EL (cell line): ENCODE data around the gene TNNI2.

ENCODE experiments used
- DNase-seq: peaks from one replicate; pipeline ENCODE4 v3.0.0-alpha.2; 2016

TNNI2 gene

DNA sequence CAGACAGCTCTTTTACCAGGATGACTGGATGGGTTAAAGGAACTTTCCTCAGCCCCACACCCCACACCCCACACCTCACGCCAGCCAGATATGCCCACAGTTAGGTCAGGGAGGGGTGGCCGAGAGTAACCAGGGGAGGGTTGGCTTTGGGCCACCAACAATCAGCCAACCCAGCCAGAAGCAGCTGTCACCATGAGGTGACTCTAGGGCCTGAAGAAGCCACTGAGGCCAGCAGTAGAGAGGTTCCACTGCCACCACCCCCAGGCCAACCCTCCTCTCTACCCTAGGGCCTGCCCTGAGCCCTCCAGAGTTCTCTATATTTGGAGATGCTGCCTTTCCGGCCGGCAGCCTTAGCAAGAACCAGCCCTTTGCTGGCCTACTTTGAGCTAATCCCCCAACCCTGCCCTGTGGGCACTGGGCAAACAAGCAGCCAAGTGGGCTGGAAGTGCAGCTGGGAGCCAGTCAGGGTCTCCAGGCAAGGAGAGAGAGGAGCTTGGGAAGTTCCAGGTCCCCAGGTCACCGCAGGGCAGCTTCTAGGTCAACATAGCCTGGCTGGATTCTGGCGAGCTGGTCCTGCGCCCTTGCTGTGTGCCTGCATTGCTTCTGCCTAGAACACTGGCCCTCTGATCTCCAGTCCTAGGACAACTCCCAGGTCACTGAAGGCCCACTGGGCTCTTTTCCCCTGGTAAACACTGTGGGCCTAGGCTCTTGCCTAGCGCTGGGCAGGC, 16.0 kb upstream of the TNNI2 start:
- no peak for DNase-seq

- DNase-seq = no peak
These were observed 15.2 kb upstream of the TNNI2 start for GRCh38 chr11:1823376-1824220.

GRCh38 chr11:1824221-1825038, 14.4 kb upstream of the TNNI2 start:
- DNase-seq = no peak

DNA sequence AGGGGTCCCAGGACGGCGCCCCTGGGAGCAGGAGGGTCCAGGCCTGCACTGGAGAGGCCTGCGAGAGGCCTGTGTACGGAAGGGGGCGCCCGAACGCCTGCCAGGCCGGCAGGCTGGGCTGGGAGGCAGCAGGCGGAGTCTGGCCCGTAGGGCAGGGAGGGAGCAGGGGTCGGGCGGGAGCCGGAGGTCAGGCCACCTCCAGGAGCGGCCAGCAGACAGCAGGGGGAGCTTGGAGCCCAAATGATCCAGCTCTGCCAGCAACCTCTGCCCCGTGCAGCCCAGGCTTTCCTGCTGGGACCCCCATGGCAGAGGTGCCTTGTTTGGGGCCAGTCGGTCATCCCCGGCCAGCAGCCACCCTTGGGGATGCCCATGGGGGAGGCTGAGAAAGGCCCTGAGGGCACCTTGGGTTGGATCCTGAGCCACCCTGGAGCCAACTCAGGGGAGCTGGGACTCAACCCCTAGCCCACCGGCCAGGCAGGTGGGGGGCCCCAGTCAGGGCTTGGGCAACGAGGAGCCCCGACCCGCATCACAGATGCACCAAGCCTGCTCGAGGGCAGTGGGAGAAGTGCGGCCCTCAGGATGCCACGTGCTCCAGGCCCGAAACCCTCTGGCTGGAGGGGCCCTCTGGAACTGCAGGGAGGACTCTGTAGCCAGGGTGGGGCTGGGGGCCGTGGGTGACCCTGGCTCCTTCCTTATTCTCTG, 13.6 kb upstream of the TNNI2 start:
- DNase-seq = no peak

DNA sequence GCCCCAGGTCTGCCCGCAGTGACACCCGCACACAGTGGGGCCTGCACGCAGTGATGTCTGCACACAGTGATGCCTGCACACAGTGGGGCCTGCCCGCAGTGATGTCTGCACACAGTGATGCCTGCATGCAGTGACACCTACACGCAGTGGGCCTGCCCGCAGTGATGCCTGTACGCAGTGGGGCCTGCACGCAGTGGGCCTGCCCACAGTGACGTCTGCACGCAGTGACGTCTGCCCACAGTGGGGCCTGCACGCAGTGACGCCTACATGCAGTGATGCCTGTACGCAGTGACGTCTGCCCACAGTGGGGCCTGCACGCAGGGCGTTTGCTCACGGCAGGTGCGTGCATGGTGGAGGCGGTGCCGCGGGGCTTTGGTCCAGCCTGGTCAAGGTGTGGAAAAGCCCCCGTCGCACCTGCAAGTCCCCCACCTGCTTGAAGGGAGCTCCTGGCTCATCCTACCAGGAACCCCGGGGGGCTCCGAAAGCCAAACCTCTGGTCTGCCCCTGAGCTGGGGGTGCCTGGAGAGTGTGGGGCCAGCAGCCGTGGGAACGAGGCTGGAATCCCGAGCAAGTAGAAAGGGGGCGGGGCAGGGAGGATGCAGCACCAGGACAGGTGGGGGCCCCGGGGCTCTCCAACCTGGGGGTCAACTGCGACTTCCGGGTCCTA, 12.9 kb upstream of the TNNI2 start:
- no peak for DNase-seq

DNA sequence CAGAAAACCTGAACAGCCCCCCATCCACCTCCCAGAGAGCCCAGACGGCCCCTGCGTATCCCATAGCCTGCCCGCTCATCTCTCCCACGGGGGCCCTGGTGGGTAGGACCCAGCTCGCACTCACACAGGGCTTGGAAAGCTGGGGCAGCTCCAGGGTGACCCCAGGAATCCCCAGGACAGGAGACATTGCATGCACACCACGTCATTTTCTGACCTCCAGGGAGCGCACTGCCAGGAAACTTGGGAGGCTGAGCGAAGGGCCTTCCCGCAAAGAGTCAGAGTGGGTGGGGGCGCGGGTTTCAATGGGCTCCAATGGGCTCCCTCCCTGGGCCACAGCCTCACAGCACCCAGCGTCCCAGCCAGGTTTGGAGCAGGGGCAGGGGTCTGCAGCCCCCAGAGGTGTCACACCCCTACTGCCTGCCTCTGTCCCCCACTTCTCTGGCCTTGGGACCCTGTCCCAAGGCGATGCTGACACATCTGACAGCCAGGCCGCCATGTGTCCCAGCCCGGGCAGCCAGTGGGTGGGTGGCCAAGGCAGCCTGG, 12.2 kb upstream of the TNNI2 start:
- peak; percentile 25 for DNase-seq

DNA sequence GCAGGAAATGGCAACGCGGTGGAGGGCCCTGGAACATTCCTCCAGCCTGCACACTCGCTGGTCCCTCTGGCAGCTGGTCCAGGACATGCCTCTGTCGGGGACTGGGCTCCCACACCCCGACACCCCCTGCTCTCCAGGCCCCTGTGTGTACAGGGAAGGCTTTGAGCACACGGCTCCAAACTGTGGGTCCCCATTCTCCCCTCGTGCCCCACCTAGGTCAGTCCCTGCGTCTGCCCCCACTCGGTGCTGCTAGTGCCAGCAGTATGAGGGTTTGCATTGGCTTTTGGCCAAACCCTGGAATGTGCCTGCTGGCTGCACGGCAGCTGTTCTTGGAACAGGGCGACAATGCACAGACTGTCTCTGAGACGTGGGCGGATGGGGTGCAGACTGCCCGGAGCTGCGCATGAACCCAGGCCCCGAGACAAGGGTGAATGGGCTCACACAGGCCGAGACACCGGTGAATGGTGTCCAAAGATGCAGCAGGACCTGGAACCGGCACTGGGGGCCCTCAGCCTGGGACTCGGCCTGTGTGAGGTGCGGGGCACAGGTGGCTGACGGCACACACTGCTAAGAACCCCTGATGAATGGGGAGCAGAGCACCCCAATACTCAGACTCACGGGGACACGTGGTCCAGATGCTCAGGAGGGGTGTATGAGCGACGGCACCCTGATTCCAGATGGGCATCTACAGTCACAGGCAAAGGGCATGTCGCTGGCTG, 11.5 kb upstream of the TNNI2 start:
- DNase-seq = peak; percentile 77

GRCh38 chr11:1827931-1828330, 10.8 kb upstream of the TNNI2 start:
- DNase-seq = no peak

- no peak for DNase-seq
These were observed 10.2 kb upstream of the TNNI2 start for GRCh38 chr11:1828542-1828941.

DNA sequence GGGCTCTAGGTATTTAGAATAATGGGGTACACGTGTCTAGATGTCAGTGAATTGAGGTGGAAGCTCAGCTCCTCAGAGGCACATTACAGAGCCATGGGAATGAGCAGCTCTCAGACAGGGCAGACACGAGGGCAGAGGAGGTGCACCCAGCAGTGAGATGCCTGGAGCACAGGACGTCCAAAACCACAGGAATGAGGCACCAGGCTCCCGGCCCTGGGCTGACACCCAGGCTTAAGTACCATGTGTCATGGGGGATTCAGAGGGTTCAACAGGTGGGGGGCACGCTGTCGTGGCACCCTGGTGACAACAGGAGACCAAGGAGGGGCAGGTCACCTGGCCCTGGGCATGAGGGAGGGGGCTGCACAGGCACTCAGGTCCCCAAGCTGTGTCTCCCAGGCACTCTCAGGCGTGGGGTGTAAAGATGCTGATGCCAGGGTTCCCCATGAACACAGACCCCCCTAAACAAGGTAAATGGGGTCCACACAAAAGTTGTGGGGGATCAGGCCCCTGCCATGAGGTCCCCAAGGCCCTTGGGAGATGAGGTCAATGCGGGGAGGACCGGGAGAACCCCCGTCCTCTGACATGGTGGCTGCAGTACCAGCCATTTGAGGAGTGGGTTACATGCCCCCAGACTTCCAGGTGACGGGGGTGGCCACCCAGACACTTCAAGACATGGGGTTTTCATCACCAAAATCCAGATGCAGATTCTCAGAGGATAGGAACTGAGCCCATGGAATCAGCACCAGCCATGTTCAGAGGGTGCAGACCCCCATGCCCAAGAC, 9.6 kb upstream of the TNNI2 start:
- peak; percentile 76 for DNase-seq

DNA sequence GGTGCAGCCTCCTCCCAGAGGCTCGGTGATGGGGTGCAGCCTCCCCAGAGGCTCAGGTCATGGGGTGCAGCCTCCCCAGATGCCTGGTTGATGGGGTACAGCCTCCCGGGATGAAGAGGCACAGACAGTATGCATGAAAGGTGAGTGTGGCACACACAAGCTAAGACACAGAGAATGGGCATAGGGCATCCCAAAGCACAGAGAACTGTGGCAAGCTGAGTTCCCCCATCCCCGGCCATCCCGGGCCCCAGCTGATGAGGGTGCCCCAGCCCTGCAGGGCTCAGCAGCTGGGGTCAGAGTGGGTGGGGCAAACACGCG, 8.8 kb upstream of the TNNI2 start:
- DNase-seq = no peak

- DNase-seq = no peak
These were observed 8.2 kb upstream of the TNNI2 start for GRCh38 chr11:1830322-1831223.

DNA sequence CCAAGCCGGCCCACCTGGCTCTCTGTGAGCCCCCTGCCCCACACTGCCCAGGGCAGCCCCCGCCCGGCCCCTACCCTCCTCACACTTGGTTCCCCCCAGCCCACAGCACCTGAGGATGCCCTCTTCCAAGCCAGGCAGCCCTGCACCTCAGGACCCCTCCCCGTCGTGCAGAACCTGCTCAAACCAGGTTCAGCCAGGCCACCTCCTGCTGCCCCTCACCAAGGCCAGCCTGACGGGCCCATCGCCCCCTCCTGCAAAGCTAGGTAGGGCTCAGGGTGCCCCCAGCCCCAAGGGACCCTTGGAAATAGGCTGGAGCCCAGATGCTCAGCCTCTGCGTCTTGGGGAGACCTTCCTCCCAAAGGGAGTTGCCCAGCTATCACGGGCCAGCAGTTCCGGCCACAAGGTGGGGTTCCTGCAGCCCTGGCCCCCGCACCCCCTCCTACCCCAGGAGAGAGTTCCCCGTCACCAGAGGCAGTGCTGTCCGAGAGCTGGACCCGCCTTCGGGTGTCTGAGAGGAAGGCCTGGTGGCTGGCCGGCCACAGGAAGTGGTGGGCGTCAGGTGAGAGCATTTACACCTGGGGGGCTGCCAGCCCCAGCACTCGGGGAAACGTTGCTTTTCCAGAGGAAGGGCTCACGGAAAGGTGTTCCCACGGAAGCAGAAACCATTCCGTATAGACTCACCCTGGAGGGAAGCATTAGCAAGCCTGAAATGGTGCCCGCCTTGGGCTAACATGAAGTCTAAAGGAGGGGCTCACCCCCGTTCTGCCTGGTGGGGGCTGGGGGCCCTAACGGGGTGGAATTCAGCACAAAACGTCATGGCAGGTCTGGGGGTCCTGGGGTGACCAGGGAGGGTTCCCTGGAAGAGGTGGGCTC, 7.2 kb upstream of the TNNI2 start:
- no peak for DNase-seq

DNA sequence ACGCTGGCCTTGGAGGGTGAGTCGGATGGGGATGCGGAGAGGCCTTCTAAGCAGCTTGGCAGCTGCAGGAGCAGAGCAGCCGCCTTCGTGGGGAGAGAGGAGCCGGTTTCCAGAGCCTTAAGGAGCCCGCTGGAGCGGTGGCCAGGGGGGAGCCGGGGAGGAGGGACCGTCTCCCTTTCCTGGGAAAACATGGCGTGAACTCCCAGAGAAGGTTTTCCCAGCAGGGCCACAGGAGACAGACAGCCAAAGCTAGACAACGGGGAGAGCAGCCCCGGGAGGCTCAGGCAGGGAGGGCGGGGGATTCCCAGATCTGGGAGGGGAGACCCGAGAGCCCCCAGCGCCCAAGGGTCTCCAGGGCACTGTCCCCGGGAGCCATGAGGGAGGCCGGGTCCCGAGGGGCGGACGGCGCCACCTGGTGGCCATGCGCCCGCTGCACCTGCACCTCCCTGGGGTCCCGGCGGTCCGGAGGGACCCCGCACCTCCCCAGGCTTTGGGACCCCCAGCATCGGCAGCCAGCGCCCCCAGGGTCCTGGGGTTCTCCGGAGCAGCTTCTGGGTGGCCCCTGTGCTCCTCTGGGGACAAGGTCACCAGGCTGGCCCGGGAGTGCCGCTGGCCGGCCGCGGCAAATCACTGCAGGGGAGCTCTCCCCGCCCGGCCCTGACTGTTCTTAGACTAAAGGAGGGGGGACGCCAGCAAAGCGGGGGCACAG, 6.4 kb upstream of the TNNI2 start:
- peak; percentile 19 for DNase-seq

- DNase-seq = no peak
These were observed 5.9 kb upstream of the TNNI2 start for GRCh38 chr11:1832920-1833295.

- no peak for DNase-seq
These were observed 4.6 kb upstream of the TNNI2 start for GRCh38 chr11:1834062-1834610.
